Immature natural killer cell (primary cell): Measurements from ENCODE around the gene UBL3. TPM values are rescaled to one million over a fixed set of nuclear protein-coding genes. Genes with fewer than 3 reads are reported as not detected.

Experiments
- DNase-seq, 3 donors: peaks; one replicate each; pipeline ENCODE4 v3.0.0; 2022; ENCODE audit warnings: mixed read lengths in 1 of 3
- H3K27ac Mint-ChIP-seq, 6 donors: one replicate each; pipeline ENCODE4 v1.8.0; 2020; ENCODE audit warnings: mixed read lengths in 6 of 6, mild to moderate bottlenecking in 5 of 6, inconsistent platforms in 4 of 6, moderate library complexity in 3 of 6
- H3K27me3 Mint-ChIP-seq, 3 donors: one replicate each; pipeline ENCODE4 v1.8.0; 2020 to 2021; ENCODE audit warnings: low read depth in 3 of 3, mild to moderate bottlenecking in 3 of 3, mixed read lengths in 3 of 3, moderate library complexity in 3 of 3, inconsistent platforms in 1 of 3
- H3K36me3 Mint-ChIP-seq, 3 donors: one replicate each; pipeline ENCODE4 v1.8.0; 2020; ENCODE audit warnings: mixed read lengths in 3 of 3, inconsistent platforms in 2 of 3, mild to moderate bottlenecking in 2 of 3
- H3K4me1 Mint-ChIP-seq, 2 donors: one replicate each; pipeline ENCODE4 v1.8.0; 2020; ENCODE audit warnings: inconsistent platforms in 2 of 2, mild to moderate bottlenecking in 2 of 2, mixed read lengths in 2 of 2, moderate library complexity in 1 of 2
- H3K4me3 Mint-ChIP-seq, 5 donors: one replicate each; pipeline ENCODE4 v1.8.0; 2020; ENCODE audit warnings: mild to moderate bottlenecking in 5 of 5, mixed read lengths in 5 of 5, inconsistent platforms in 3 of 5, moderate library complexity in 3 of 5
- H3K9me3 Mint-ChIP-seq, 6 donors: one replicate each; pipeline ENCODE4 v1.8.0; 2020; ENCODE audit warnings: mild to moderate bottlenecking in 6 of 6, mixed read lengths in 6 of 6, inconsistent platforms in 4 of 6, moderate library complexity in 3 of 6
- polyA plus RNA-seq, 3 donors: library from polyadenylated mRNA; unstranded; fragments of 300-500 nt; fragmentation: Illumina TruSeq; gene quantifications; one replicate each; pipeline ENCODE4 v1.2.3, GENCODE V29; 2021

Gene UBL3
- polyA plus RNA-seq, 3 donors from 2014 or later = 22.9 to 32.5 (median 27.6) TPM

DNA sequence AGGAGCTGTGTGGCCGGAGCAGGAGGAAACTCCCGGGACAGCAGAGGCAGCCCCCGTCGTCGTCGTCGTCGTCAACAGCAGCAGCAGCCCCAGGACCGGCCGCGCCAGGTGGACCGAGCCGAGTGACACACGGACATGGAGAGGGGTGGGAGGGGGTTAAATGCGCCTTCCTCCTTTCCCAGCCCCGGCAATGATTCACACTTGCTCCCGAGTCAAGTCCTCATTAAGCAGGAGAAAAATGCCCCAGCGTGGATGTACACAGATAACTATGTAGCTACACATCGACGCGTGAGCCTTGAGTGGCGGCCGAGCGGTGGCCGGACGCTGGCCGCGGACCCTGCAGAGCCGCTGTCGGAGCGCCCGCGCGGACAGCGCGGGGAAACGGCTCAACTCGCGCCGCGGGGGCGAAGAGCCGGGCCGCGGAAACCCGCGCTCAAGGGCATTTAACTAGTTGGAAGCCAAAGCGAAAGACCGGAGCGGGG, 645 bp downstream of the UBL3 start:
- Mint-ChIP-seq H3K9me3 (no peaks in the 10 kb centered on the region), H3K4me3 (peak overlapping the region; percentile 93 to 97 (median 95)), H3K27me3 (peaks cover 3 to 11% (median 9%) of the 10 kb centered on the region in 3 donors), H3K4me1 (peaks cover 35 to 52% of the 10 kb centered on the region in 2 donors), H3K36me3 (no peaks in the 10 kb centered on the region), H3K27ac (peak overlapping the region; percentile 90 to 96 (median 93))
- DNase-seq = peak in 2 of 3 donors; percentile 26 to 32

DNA sequence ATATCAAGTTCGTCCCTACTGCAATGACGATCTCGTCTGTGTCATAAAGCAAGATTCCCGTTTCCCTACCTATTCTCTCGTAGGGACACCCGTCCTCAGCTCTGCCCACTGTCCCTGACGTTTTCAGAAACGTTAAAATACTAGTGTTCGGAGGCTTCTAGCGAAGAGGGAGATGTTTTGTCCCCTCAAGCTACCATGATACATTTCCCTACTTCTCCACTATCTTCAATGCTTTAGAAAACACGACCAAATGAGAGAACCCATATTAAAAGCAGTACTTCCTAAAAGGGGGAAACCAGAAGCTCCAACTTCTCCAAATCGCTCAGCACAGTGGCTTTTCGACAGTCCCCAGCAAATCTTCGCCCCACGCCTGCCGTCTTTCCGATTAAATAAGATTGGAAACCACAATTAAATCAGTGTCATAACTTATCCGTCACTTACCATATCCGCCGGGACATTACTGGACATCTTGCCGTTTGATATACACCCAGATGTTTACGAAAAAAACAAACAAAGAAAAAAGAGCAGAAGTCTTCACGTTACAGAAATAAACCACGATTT, 1.3 kb downstream of the UBL3 start:
- Mint-ChIP-seq H3K4me3 (peak overlapping the region; percentile 93 to 97 (median 95)), H3K36me3 (no peaks in the 10 kb centered on the region), H3K27me3 (peaks cover 3 to 11% (median 9%) of the 10 kb centered on the region in 3 donors), H3K4me1 (peaks cover 36 to 58% of the 10 kb centered on the region in 2 donors), H3K9me3 (no peaks in the 10 kb centered on the region), H3K27ac (peak overlapping the region; percentile 90 to 96 (median 93))
- DNase-seq = peak; percentile 36 to 47 (median 38)

DNA sequence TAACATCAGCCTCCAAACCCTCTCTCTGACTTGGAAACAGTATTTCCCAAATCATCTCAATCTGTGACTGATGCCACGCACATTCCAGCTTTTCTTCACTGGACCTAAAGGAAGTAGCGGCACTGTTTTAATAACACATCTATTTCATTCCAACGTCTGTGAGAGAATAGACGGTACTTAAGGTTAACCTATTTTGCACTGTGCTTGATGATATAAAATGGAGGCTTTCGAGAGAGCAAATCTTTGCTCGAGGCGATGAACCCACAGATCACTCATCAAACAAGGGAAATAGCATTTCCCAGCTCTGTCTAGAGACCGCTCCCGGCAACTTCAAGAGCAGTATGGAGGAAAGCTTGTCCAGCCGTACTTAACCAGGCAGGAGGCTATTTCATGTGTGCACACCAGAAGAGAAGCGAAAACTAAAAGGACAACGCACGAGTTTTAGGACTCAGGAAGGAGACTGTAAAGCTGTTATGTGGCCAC, 2.9 kb downstream of the UBL3 start:
- DNase-seq = peak in 2 of 3 donors; percentile 11 to 21
- peaks cover 3 to 11% (median 9%) of the 10 kb centered on the region in 3 donors for H3K27me3 Mint-ChIP-seq
- peaks cover 41 to 70% of the 10 kb centered on the region in 2 donors for H3K4me1 Mint-ChIP-seq
- peak overlapping the region; percentile 87 to 93 (median 92) for H3K27ac Mint-ChIP-seq
- H3K36me3 Mint-ChIP-seq = no peaks in the 10 kb centered on the region
- H3K4me3 Mint-ChIP-seq = peak overlapping the region; percentile 93 to 99 (median 97)
- no peaks in the 10 kb centered on the region for H3K9me3 Mint-ChIP-seq

DNA sequence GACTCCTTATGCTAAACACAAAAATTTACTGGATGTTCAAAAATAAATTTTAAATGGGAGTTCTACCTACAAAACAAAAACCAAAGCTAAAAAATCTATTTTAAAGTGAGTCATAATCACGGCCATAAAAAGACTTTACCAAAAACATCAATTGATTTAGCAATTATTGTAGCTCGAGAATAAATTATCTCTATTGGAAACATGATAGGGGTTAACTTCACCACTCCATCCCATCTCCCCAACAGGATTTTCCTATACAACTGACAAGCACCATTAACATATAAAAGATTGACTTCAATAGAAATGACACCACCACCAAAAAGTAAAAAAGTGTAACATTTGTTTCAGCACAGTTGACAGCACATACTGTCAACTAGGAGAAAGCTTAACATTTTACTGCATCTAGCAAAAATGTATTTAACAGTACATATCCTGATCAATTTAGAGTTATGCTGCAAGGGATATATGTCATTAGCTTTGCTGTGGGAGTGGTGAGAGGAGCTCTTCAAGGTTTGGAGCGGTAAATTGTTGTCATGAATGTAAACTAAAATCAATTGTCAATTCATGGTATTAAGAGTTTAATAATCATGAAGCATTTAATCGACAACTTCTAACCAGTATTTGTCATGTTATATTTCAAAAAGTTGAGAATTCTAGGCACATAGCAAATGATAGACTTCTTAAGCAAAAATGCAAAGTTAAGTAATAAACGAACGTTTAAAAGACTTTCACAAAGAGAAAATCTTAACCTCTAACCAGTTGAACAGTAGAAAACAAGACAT, 3.8 kb downstream of the UBL3 start:
- peaks cover 3 to 11% (median 9%) of the 10 kb centered on the region in 3 donors for H3K27me3 Mint-ChIP-seq
- H3K4me1 Mint-ChIP-seq = peaks cover 44 to 79% of the 10 kb centered on the region in 2 donors
- no peaks in the 10 kb centered on the region for H3K9me3 Mint-ChIP-seq
- H3K36me3 Mint-ChIP-seq = no peaks in the 10 kb centered on the region
- peak overlapping the region; percentile 68 to 93 (median 92) for H3K27ac Mint-ChIP-seq
- no peak for DNase-seq
- peak overlapping the region; percentile 93 to 99 (median 97) for H3K4me3 Mint-ChIP-seq

DNA sequence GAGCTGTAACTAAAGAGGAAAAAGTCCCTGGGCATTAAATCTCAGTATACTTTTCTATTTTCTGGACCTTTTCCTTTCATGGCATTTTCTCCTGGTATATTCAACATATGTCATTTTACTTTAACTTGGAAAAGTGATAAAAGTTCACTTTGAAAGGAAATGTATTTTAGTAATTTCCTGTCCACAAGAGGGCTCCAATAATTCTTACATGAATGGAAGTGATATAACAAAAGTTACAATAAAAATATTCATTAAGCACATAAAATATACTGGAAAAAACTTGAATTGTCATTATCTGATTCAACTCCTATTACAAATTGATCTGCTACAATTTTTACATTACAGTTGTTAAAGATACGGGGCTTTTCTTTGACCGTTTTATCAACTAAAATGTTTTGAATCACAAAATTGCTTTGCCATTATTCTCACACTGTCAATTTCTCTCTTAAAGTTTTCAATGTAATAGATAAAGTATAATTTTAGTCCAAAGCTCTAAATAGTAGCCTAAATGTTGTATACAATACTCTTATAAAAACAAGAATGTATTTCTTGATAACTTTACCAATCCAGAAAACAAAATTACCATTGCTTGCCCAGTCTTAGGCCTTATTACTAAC, 4.9 kb downstream of the UBL3 start:
- Mint-ChIP-seq H3K4me3 (peak overlapping the region in 3 of 5 donors; percentile 30 to 50 (median 41)), H3K4me1 (peaks cover 51 to 86% of the 10 kb centered on the region in 2 donors), H3K9me3 (no peaks in the 10 kb centered on the region), H3K36me3 (no peaks in the 10 kb centered on the region), H3K27me3 (peaks cover 3 to 9% (median 9%) of the 10 kb centered on the region in 3 donors), H3K27ac (no peak overlapping the region)
- no peak for DNase-seq

DNA sequence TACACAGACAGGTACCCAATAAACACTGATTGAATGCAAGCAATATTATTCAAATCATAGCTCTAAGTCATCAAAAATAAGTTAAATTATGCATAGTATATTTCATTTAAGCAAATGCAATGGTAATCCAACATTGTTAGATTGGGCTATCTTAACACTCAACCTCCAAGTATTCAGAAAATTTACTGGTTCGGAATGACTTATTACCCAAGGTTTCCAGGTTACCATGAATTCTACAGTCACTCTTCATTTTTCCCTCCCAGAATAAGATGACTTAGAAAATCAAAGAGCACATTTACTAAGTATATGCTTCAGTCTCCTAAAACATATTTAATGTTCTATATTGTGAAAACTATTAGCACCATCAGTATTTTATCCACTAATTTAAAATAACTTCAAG, 6.0 kb downstream of the UBL3 start:
- H3K36me3 Mint-ChIP-seq = no peaks in the 10 kb centered on the region
- no peak for DNase-seq
- H3K4me3 Mint-ChIP-seq = no peak overlapping the region
- no peaks in the 10 kb centered on the region for H3K9me3 Mint-ChIP-seq
- H3K27ac Mint-ChIP-seq = no peak overlapping the region
- H3K27me3 Mint-ChIP-seq = peaks cover 3 to 6% (median 4%) of the 10 kb centered on the region in 3 donors
- H3K4me1 Mint-ChIP-seq = peaks cover 54 to 90% of the 10 kb centered on the region in 2 donors

DNA sequence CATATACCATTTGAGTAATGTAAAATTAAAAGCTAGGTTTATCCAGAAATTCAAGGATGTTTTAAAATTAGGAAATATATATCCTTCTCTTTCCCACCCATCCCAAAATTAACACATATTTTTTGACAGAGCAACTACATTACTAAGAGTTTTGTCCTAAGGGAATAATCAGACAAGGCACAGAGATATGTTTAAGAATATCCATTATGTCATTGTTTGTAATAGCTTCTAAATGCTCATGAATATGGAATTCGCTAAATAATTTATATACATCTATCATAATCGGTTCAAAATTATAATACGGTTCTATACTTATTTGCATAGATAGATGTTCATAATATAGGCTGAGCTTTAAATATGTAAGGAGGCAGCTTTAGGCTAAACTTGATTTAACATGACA, 9.8 kb downstream of the UBL3 start:
- no peak for DNase-seq
- Mint-ChIP-seq H3K4me1 (peaks cover 35 to 85% of the 10 kb centered on the region in 2 donors), H3K9me3 (no peaks in the 10 kb centered on the region), H3K27me3 (no peaks in the 10 kb centered on the region), H3K36me3 (no peaks in the 10 kb centered on the region), H3K27ac (no peak overlapping the region), H3K4me3 (no peak overlapping the region)

DNA sequence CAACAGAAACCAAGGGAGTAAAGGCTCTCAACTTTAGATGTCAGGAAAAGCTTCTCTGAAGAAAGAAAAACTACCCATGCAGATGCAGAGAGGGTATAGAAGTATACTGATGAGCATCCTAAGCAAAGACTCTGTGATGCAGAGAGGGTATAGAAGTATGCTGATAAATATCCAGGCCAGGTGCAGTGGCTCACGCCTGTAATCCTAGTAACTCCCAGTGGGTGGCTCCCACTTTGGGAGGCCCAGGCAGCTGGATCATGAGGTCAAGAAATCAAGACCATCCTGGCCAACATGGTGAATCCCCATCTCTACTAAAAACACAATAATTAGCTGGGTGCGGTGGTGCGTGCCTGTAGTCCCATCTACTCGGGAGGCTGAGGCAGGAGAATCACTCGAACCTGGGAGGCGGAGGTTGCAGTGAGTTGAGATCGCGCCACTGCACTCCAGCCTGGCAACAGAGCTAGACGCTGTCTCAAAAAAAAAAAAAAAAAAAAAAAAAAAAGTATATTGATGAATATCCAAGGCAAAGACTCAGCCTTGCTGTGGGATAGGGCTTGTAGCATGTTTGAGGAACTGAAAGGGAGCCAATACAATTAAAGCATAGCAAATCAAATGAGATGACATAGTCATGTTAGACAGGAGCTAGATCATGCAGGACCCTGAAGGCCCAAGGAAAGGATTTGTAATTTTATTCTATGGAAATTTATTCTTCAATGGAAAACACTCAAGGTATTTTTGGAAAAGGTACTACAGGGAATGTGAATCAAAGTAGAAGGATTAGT, 14.9 kb downstream of the UBL3 start:
- no peak for DNase-seq
- Mint-ChIP-seq H3K4me1 (peaks cover 32 to 80% of the 10 kb centered on the region in 2 donors), H3K9me3 (no peaks in the 10 kb centered on the region), H3K27me3 (peaks cover 0 to 3% (median 2%) of the 10 kb centered on the region in 3 donors), H3K27ac (no peak overlapping the region), H3K4me3 (no peak overlapping the region), H3K36me3 (no peaks in the 10 kb centered on the region)

DNA sequence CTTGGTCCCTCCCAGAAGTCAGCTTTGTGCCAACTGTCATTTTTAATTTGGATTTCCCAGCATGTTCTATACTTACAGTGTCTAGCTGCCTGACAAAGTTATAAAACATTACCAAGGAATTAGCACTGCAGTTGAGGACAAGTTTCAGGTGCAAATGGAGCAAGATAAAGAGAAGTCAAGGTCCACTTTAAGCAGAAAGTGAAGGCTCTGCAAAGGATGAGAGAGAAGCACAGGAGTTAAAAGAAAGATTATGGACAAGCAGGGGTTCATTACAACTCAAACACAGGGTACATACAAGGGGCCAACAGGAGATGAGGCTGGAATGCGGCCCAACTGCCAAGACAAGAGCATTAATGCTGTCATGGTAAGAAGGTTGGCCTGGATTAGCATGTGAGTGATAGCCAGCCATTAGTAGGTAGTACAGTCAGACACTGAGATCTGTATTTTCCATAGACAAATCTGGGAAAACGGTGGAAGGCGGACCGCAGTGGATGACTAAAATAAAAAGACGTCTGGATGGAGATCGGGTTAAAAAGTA, 17.6 kb downstream of the UBL3 start:
- H3K4me3 Mint-ChIP-seq = no peak overlapping the region

DNA sequence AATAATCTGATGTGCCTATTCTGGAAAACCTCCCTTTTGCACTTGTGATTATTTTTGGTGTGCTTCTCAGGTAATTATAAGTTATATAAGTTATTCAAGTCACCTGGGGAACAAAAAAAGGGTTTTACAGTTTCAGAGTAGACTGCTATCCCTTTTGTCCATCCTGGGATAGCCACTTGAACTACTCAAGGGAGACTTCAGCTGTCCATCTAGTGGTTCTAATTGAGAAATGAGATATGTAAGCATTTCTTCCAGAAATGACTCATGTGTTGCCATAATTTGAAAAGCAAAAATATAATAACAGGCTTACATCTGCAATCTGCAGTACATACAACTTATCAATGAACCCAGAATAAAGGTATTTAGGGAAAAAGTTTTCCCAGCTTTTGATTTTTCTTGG, 20.4 kb downstream of the UBL3 start:
- DNase-seq = no peak
- Mint-ChIP-seq H3K36me3 (peaks cover 0 to 6% (median 0%) of the 10 kb centered on the region in 3 donors), H3K4me3 (no peak overlapping the region), H3K9me3 (peaks cover 0 to 1% (median 0%) of the 10 kb centered on the region in 6 donors), H3K27me3 (peaks cover 0 to 5% (median 3%) of the 10 kb centered on the region in 3 donors), H3K4me1 (peaks cover 24 to 40% of the 10 kb centered on the region in 2 donors), H3K27ac (no peak overlapping the region)

More for the DNA sequence above, 17.6 kb downstream of the UBL3 start:
- DNase-seq = no peak
- Mint-ChIP-seq H3K27me3 (peaks cover 0 to 3% (median 2%) of the 10 kb centered on the region in 3 donors), H3K36me3 (no peaks in the 10 kb centered on the region), H3K9me3 (no peaks in the 10 kb centered on the region), H3K4me1 (peaks cover 22 to 63% of the 10 kb centered on the region in 2 donors), H3K27ac (no peak overlapping the region)

DNA sequence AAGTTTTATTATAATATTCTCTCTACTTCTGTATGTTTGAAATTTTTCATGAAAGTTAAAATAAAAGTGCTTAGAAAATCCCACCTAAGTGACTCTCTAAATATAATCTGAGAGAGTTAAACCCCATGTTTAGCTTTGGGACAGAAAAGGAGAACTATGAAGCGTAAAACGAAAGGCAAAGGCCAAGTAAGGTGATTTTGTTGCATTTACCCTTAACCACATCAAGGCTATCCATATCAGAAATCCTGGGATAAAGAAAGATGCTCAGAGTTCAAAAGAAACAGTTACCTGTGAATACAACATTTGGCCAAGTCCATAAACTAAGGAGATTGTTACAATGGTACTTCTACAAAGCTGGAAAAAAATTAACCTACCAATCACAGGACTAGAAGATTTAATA, 31.3 kb downstream of the UBL3 start:
- H3K27ac Mint-ChIP-seq = no peak overlapping the region
- H3K4me3 Mint-ChIP-seq = no peak overlapping the region
- DNase-seq = no peak
- peaks cover 46 to 88% of the 10 kb centered on the region in 2 donors for H3K4me1 Mint-ChIP-seq
- peaks cover 0 to 3% (median 0%) of the 10 kb centered on the region in 3 donors for H3K36me3 Mint-ChIP-seq
- no peaks in the 10 kb centered on the region for H3K9me3 Mint-ChIP-seq
- H3K27me3 Mint-ChIP-seq = peaks cover 0 to 2% (median 0%) of the 10 kb centered on the region in 3 donors

DNA sequence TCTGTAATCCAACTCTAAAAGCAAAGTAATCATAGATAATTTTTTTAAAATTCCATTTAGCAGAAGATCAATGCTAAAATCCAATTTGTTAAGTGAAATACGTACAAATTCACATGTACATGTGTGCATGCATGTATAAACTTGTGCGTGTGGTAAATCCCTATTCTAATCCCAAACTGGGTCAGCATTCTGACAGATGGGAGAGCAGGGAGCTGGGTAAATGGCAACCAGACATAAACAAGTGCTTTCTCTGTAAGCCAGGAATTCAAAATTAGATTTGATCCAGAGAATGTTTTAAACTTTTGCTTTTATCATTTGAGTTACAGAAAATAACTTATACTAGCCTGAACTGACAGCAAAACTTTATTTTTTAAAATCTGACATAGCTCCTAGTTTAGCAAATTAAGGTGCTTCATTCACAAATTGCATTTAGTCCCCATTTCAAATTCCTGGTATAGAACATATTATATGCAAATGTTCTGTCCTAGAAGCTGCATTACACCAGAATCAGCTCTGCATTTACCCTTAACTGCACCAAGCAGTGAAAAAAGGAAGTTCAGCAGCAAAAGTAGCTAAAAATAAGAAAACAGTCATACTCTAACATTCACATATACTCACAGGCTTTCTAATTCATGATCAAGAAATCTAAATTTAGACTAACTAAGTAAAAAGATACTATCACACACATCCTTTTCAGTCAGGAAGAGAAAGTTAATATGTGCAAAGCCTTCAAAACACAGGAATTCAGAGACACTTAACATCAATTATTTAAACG, 32.6 kb downstream of the UBL3 start:
- no peak for DNase-seq
- H3K4me1 Mint-ChIP-seq = peaks cover 37 to 74% of the 10 kb centered on the region in 2 donors
- no peaks in the 10 kb centered on the region for H3K9me3 Mint-ChIP-seq
- H3K4me3 Mint-ChIP-seq = peak overlapping the region in 3 of 5 donors; percentile 9 to 45 (median 22)
- H3K27ac Mint-ChIP-seq = peak overlapping the region in 3 of 6 donors; percentile 24 to 45 (median 31)
- peaks cover 0 to 3% (median 0%) of the 10 kb centered on the region in 3 donors for H3K36me3 Mint-ChIP-seq
- H3K27me3 Mint-ChIP-seq = peaks cover 0 to 2% (median 0%) of the 10 kb centered on the region in 3 donors
